Measurements from ENCODE around the gene TTLL12.

Gene TTLL12

GRCh38 chr22:43128116-43128515 lies 58.8 kb downstream of the TTLL12 start:
- DNase-seq (ENCODE audit: low read depth) = no peak

GRCh38 chr22:43127166-43127908 lies 59.6 kb downstream of the TTLL12 start:
- DNase-seq (ENCODE audit: low read depth) = no peak

- no peak for DNase-seq (ENCODE audit: low read depth)
Measured at GRCh38 chr22:43126501-43127165, 60.3 kb downstream of the TTLL12 start.

GRCh38 chr22:43118953-43119458 lies 67.9 kb downstream of the TTLL12 start:
- no peak for DNase-seq (ENCODE audit: low read depth)

- no peak for DNase-seq (ENCODE audit: low read depth)
Measured at GRCh38 chr22:43118024-43118849, 68.7 kb downstream of the TTLL12 start.

- no peak for DNase-seq (ENCODE audit: low read depth)
Measured at GRCh38 chr22:43116932-43117331, 70.0 kb downstream of the TTLL12 start.
